ENCODE results near the gene STRIP1.
A peak's percentile ranks its signal among the peaks of the same experiment; 100 is the strongest.

GRCh38 chr1:110011527-110012041, 22.8 kb upstream of the STRIP1 start:
- TF ChIP-seq RAD21 (conservative IDR thresholded peaks at IDR 0.05 in 1 of 2, IDR thresholded peaks at IDR 0.05 in 1 of 2) (peak; percentile 59 to 65), ELK1 (IDR thresholded peaks at IDR 0.05; ENCODE audit: low read depth, low read length) (no peak), CTCF (IDR thresholded peaks at IDR 0.05) (peak; percentile 53), KDM1A (IDR thresholded peaks at IDR 0.05; ENCODE audit: low read depth) (no peak)
